B cell (primary cell): ENCODE data around the gene CHMP6. TPM values are rescaled to one million over a fixed set of nuclear protein-coding genes. Genes with fewer than 3 reads are reported as not detected.

Experiments
- ATAC-seq: fragments of 200-7000 bp; cut with Tn5 transposase; one replicate; pipeline ENCODE4 v1.10.0; 2021; ENCODE audit warnings: low read depth, mild to moderate bottlenecking, moderate number of reproducible peaks, moderate library complexity
- CTCF ChIA-PET: fragments of 350-600 bp; sonication (Branson Sonifier 250); formaldehyde crosslinking; loops from one replicate; lab custom pipeline; 2021; ENCODE audit warnings: antibody characterized with exemption, inconsistent platforms; lab: Charles Lee
- POLR2A ChIA-PET: fragments of 350-600 bp; sonication (Branson Sonifier 250); formaldehyde crosslinking; loops from one replicate; lab custom pipeline; 2021; ENCODE audit warnings: antibody characterized with exemption; lab: Charles Lee
- DNase-seq: peaks from one replicate; pipeline ENCODE4 v3.0.0; 2013
- H2AFZ ChIP-seq: 2 replicates; pipeline ENCODE4 v1.6.1; 2012; ENCODE audit warnings: mild to moderate bottlenecking, low read depth, low read length; ENCODE audit not compliant: insufficient read depth, poor library complexity, severe bottlenecking
- H3K27ac ChIP-seq, 2 donors: 1 replicate in 1 of 2; 2 replicates in 1 of 2; pipeline ENCODE4 v1.5.1; 2012 to 2013; ENCODE audit warnings: low read length in 2 of 2, mild to moderate bottlenecking in 2 of 2, moderate library complexity in 1 of 2
- H3K27me3 ChIP-seq, 4 experiments: fragments of 200-600 bp in 1 of 4; sonication (generic) in 1 of 4; replicated peaks in 1 of 4; 1 replicate in 2 of 4; 2 replicates in 2 of 4; pipeline versions ENCODE4 v1.6.1 to v1.7.0; 2013 to 2016; ENCODE audit warnings: low read length in 3 of 4, mild to moderate bottlenecking in 2 of 4, mixed read lengths in 1 of 4, moderate library complexity in 1 of 4; ENCODE audit not compliant: insufficient read depth in 4 of 4, control insufficient read depth in 3 of 4; ENCODE audit errors: control extremely low read depth in 1 of 4
- H3K36me3 ChIP-seq, 2 experiments: replicated peaks in 1 of 2; 1 replicate in 1 of 2; 2 replicates in 1 of 2; pipeline versions ENCODE4 v1.6.1 to v1.7.1; 2013; ENCODE audit warnings: low read length in 1 of 2; ENCODE audit not compliant: insufficient read depth in 2 of 2, control insufficient read depth in 1 of 2; ENCODE audit errors: control extremely low read depth in 1 of 2, extremely low read depth in 1 of 2
- H3K4me1 ChIP-seq, 2 donors: fragments of 200-600 bp in 1 of 2; sonication (generic) in 1 of 2; 1 replicate in 1 of 2; 2 replicates in 1 of 2; pipeline versions ENCODE4 v1.5.1 to v1.6.1; 2013 to 2017; ENCODE audit warnings: low read length in 2 of 2; ENCODE audit not compliant: control insufficient read depth in 2 of 2, insufficient read depth in 2 of 2
- H3K4me2 ChIP-seq: replicated peaks from 2 replicates; pipeline ENCODE3; 2012; ENCODE audit warnings: mild to moderate bottlenecking, low read depth, low read length; ENCODE audit not compliant: poor library complexity, severe bottlenecking
- H3K4me3 ChIP-seq, 5 experiments: fragments of 200-600 bp in 1 of 5; sonication (generic) in 1 of 5; 1 replicate in 3 of 5; 2 replicates in 2 of 5; pipeline versions ENCODE4 v1.5.1 to v1.7.0; 2011 to 2016; ENCODE audit warnings: low read length in 4 of 5, mild to moderate bottlenecking in 4 of 5, low read depth in 2 of 5, control low read depth in 1 of 5, moderate library complexity in 1 of 5; ENCODE audit not compliant: insufficient read depth in 1 of 5; ENCODE audit errors: control extremely low read depth in 1 of 5, extremely low read depth in 1 of 5
- H3K79me2 ChIP-seq: fragments of 200-600 bp; sonication (generic); one replicate; pipeline ENCODE4 v1.6.0; 2016; ENCODE audit warnings: low read length; ENCODE audit not compliant: control insufficient read depth, insufficient read depth
- H3K9ac ChIP-seq: fragments of 200-600 bp; sonication (generic); 2 replicates; pipeline ENCODE4 v1.6.1; 2017; ENCODE audit warnings: mild to moderate bottlenecking, low read length, moderate library complexity
- H3K9me3 ChIP-seq, 3 donors: one replicate each; pipeline versions ENCODE4 v1.6.1 to v1.7.1; 2013; ENCODE audit warnings: low read length in 2 of 3; ENCODE audit not compliant: control insufficient read depth in 2 of 3, insufficient read depth in 1 of 3; ENCODE audit errors: control extremely low read depth in 1 of 3
- H4K20me1 ChIP-seq: 2 replicates; pipeline ENCODE4 v1.6.0; 2012; ENCODE audit warnings: mild to moderate bottlenecking, low read length; ENCODE audit not compliant: insufficient read depth, control insufficient read depth, poor library complexity, severe bottlenecking
- H3K27ac Mint-ChIP-seq: one replicate; pipeline ENCODE4 v1.8.0; 2021; ENCODE audit warnings: mixed read lengths
- H3K27me3 Mint-ChIP-seq: one replicate; pipeline ENCODE4 v1.8.0; 2021; ENCODE audit warnings: mixed read lengths
- H3K4me1 Mint-ChIP-seq: one replicate; pipeline ENCODE4 v1.8.0; 2021; ENCODE audit warnings: mixed read lengths
- H3K4me3 Mint-ChIP-seq: one replicate; pipeline ENCODE4 v1.8.0; 2021; ENCODE audit warnings: mixed read lengths
- H3K9me3 Mint-ChIP-seq: one replicate; pipeline ENCODE4 v1.8.0; 2022; ENCODE audit warnings: mixed read lengths; ENCODE audit not compliant: insufficient read depth
- EZH2 ChIP-seq: IDR thresholded peaks from 2 replicates; pipeline ENCODE4 v1.6.1; 2012; ENCODE audit warnings: borderline replicate concordance, low read depth, mild to moderate bottlenecking, moderate library complexity, low read length; ENCODE audit not compliant: insufficient read depth, poor library complexity, severe bottlenecking
- WGBS: methylation state at CpG from one replicate; pipeline ENCODE4 v1.1.5; 2013; ENCODE audit warnings: missing lambda C conversion rate; ENCODE audit not compliant: insufficient coverage; 5-methylcytosine and 5-hydroxymethylcytosine counted together
- intact Hi-C: fragments of 100-400 bp; cut with micrococcal nuclease; formaldehyde crosslinking; loops from one replicate; pipeline ENCODE4 v1.10.0; 2022
- polyA plus RNA-seq: library from polyadenylated mRNA; depleted of rRNA; stranded (reverse); fragments of >200 nt; gene quantifications from 2 replicates; pipeline ENCODE4 v1.2.3, GENCODE V29; 2012
- total RNA-seq, 2 donors: library from RNA; stranded (reverse); fragments of 120-200 nt in 1 of 2; gene quantifications; 1 replicate in 1 of 2; 2 replicates in 1 of 2; pipeline versions ENCODE4 v1.2.3 to v1.2.4, GENCODE V29; 2013 to 2022
- TF ChIP-seq, protein P1 (sequence below): fragments of 200-600 bp; IDR thresholded peaks from one replicate; pipeline ENCODE4 v1.8.0; 2022; ENCODE audit warnings: antibody characterized with exemption, mild to moderate bottlenecking

CHMP6 gene
- total and polyA plus RNA-seq, 2 donors (not counting 1 experiment from before 2014, with no cell fraction given): 21.2 to 46.2 TPM

DNA sequence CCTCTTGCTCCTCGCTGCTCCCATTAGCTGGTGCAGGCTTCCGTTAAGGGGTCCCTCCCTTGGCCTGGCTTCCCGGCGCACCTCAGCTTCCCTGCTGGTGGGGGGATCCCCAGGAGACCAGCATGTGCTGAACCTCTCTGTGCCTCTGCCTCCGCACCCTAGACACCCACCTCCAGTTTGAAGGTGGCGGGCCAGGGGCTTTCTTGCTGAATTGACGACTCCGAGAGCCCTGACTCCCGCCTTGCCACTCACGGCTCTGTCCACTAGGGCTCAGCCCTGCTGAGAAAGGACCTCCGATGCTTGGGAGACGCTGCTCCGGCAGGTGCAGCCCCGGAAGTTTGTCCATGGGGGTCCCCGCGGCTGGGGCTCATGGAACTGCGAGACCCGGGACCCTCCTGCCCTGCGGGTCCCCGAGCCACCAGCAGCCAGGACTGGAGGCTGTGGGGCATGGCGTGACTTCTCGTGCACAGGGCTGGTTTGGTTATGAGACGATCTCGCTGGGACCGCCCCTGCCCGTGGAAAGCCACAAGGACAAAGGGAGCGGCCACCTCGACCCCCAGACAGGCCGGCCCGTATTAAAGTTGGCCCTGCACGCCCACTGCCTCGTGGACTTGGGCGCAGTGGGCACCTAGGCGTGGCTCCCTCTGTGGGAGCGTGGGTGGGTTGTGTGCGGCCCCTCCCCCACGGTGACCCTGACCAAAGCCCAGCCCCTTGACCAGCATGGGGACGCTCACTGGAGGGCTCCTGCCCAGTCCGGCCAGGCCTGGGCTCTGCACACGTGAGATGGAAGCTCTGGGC, 8.1 kb downstream of the CHMP6 start:
- no peak overlapping the region for H3K9ac ChIP-seq
- H3K4me2 ChIP-seq: no peak overlapping the region
- H3K9me3 ChIP-seq: peaks cover 0 to 4% (median 0%) of the 10 kb centered on the region in 3 donors
- no peaks in the 10 kb centered on the region for H4K20me1 ChIP-seq
- Mint-ChIP-seq H3K9me3 (no peaks in the 10 kb centered on the region), H3K4me3 (no peak overlapping the region), H3K4me1 (peaks cover 9% of the 10 kb centered on the region), H3K27ac (no peak overlapping the region), H3K27me3 (peaks cover 15% of the 10 kb centered on the region)
- ATAC-seq: no peak
- TF ChIP-seq, protein P1, sequence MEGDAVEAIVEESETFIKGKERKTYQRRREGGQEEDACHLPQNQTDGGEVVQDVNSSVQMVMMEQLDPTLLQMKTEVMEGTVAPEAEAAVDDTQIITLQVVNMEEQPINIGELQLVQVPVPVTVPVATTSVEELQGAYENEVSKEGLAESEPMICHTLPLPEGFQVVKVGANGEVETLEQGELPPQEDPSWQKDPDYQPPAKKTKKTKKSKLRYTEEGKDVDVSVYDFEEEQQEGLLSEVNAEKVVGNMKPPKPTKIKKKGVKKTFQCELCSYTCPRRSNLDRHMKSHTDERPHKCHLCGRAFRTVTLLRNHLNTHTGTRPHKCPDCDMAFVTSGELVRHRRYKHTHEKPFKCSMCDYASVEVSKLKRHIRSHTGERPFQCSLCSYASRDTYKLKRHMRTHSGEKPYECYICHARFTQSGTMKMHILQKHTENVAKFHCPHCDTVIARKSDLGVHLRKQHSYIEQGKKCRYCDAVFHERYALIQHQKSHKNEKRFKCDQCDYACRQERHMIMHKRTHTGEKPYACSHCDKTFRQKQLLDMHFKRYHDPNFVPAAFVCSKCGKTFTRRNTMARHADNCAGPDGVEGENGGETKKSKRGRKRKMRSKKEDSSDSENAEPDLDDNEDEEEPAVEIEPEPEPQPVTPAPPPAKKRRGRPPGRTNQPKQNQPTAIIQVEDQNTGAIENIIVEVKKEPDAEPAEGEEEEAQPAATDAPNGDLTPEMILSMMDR: no peak
- no peak for TF ChIP-seq EZH2
- H2AFZ ChIP-seq: no peak overlapping the region
- no peak overlapping the region for H3K4me3 ChIP-seq
- no peaks in the 10 kb centered on the region for H3K79me2 ChIP-seq
- H3K27me3 ChIP-seq: peaks cover 0 to 19% (median 8%) of the 10 kb centered on the region in 4 experiments
- CTCF ChIA-PET: no interaction called here
- POLR2A ChIA-PET: no interaction called here
- WGBS: 98% methylated on average over 35 of the region's 40 CpGs
- H3K4me1 ChIP-seq: peaks cover 10% of the 10 kb centered on the region in 2 donors
- H3K36me3 ChIP-seq: peaks cover 0 to 43% of the 10 kb centered on the region in 2 experiments
- no peak overlapping the region for H3K27ac ChIP-seq
- DNase-seq: peak; percentile 13
- intact Hi-C loops: no loop called here

DNA sequence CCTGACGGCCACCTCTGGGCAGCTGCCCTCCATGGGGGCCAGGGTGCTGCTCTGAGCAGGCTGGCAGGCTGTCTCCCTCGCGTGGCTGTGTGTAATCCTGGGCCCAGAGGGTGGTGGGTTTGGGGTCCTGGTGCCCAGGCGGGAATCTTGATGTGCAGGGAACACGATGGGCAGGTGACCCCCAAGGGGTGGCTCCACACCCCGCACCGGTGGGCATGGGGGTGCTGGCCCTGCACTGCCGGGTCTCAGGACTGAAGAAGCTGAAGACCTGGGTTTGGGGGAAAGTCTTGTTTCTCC, 8.6 kb downstream of the CHMP6 start:
- peaks cover 0 to 25% (median 10%) of the 10 kb centered on the region in 4 experiments for H3K27me3 ChIP-seq
- TF ChIP-seq, protein P1: no peak
- TF ChIP-seq EZH2: no peak
- CTCF ChIA-PET: no interaction called here
- WGBS: 98% methylated on average over 8 of the region's 8 CpGs
- H3K27ac ChIP-seq: no peak overlapping the region
- no peak overlapping the region for H3K27ac Mint-ChIP-seq
- H3K79me2 ChIP-seq: no peaks in the 10 kb centered on the region
- no peaks in the 10 kb centered on the region for H3K9me3 Mint-ChIP-seq
- intact Hi-C loops: no loop called here
- H3K4me2 ChIP-seq: no peak overlapping the region
- peaks cover 18% of the 10 kb centered on the region for H3K27me3 Mint-ChIP-seq
- no peak for ATAC-seq
- no peak overlapping the region for H3K4me3 Mint-ChIP-seq
- peaks cover 11% of the 10 kb centered on the region for H3K4me1 Mint-ChIP-seq
- H3K36me3 ChIP-seq: peaks cover 0 to 40% of the 10 kb centered on the region in 2 experiments
- peaks cover 12 to 13% of the 10 kb centered on the region in 2 donors for H3K4me1 ChIP-seq
- H3K9ac ChIP-seq: no peak overlapping the region
- no peak overlapping the region for H3K4me3 ChIP-seq
- DNase-seq: peak; percentile 11
- H4K20me1 ChIP-seq: no peaks in the 10 kb centered on the region
- H2AFZ ChIP-seq: no peak overlapping the region
- POLR2A ChIA-PET: no interaction called here
- H3K9me3 ChIP-seq: peaks cover 0 to 6% (median 0%) of the 10 kb centered on the region in 3 donors
